Activated gamma-delta T cell (primary cell): Measurements from ENCODE around the gene CCDC18.

Experiments
- DNase-seq: peaks from one replicate; lab custom pipeline; 2025; lab: John Stamatoyannopoulos, UW

Gene CCDC18

GRCh38 chr1:93302078-93302477 is 121.6 kb downstream of the CCDC18 start:
- no peak for DNase-seq

GRCh38 chr1:93304716-93305138 is 124.2 kb downstream of the CCDC18 start:
- DNase-seq = no peak

DNA sequence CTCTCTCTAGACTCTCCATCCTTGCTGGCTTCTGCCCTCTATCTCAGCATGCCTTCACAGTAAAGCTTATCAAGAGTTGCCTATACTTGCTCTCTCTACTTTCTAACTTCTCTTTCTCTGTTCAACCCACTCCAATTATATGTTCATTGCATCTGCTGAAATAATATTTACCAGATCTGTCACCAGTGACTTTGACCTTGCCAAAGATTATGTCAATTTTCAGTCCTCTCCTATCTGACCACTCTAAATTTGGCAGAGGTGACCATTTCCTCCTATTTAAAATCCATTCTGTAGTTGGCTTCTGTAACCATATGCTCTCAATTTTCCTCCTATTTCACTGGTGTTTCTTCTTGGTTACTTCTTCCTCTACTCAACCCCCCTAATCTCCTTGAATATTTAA is 126.4 kb downstream of the CCDC18 start:
- DNase-seq = no peak

- DNase-seq = no peak
Observed at GRCh38 chr1:93313026-93313425, 132.5 kb downstream of the CCDC18 start.

GRCh38 chr1:93317207-93317606 is 136.7 kb downstream of the CCDC18 start:
- DNase-seq = no peak

GRCh38 chr1:93317943-93318342 is 137.4 kb downstream of the CCDC18 start:
- DNase-seq = no peak

- DNase-seq = no peak
Observed at GRCh38 chr1:93321720-93322119, 141.2 kb downstream of the CCDC18 start.

- DNase-seq = no peak
Observed at GRCh38 chr1:93322349-93322748, 141.8 kb downstream of the CCDC18 start.

DNA sequence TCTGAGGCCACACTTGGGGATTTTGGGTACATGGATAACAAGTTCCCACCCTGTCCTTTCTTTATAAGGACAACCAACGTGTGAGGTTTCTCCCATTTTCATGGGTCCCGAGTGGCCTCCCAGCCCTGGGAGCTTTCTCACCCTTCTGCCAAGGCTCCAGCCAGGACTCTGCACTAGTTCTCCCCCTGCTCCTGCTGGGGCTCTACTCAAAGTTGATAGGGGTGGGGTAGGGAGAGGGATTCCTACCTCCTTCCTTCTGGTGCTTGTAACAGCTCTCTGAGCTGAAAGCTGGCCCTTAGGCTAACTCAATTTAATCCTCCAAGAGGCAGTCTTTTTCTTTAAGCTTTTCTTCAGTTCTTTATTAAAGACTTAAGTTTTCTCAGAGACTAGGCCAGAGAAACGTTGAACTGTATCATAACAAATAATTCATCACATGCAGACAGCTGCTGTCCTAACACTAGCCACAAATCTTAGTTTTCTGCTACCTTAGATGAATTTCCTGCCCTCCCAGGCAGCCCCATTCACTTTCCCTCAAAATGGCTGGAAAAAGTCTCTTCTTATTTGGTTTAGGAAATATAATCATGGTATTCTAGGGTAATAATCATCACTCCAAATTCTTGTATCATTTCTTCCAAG is 142.8 kb downstream of the CCDC18 start:
- DNase-seq = no peak

DNA sequence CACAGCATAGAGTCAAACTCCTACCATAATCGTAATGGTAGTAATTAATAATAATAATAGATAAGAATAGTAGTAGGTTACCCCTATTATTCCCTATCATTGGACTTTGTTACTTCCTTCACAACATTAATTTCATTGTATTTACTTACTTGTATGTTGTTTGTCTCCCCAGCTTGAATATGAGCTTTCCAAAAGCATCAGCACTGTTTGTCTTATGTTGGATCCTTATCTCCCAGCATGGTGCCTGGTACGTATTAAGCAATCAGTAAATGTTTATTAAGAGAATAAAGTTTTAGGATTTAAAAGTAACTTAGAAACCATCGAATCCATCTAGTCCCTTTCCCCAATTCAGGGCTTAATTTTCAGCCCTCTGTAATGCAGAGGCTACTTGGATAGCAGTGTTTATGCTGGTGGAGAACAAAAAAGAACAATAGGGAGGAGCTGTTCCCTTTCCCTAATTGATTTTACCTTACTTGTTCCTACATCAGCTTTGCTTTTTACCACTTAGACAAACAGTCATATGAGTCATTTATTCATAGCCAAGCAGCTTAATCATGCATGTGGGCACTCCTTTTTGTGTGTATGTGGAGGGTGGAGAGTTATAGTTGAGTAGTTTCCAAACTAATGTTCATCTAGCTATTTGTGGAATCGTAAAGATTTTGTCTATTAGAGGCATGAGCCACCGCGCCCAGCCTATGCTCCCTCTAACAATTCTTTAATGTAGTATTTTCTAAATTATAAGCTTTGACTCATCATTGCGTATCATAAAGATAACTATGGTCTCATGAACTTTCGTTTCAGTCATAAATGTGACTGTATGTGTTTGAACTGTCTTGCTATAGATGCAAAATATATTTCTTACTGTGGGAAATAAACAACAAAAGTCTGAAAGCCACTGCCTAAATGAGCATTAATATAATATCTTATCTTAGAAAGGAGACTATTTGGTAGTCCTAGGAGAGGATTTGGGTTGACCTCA is 144.3 kb downstream of the CCDC18 start:
- DNase-seq = no peak
